EL (cell line): ENCODE results near the gene IFT25.
A peak's percentile ranks its signal among the peaks of the same experiment; 100 is the strongest.
"Not testable (repeated sequence)": the region's sequence is repeated elsewhere in the genome, so short reads cannot be mapped to it uniquely, and the experiment has no call there.

Source experiments
- DNase-seq: peaks from one replicate; pipeline ENCODE4 v3.0.0-alpha.2; 2016

The IFT25 gene

GRCh38 chr1:53881853-53882252 is 63.6 kb downstream of the IFT25 start:
- not testable (repeated sequence) for DNase-seq

GRCh38 chr1:53878492-53879105 is 66.9 kb downstream of the IFT25 start:
- peak; percentile 44 for DNase-seq

- not testable (repeated sequence) for DNase-seq
Measured at GRCh38 chr1:53875150-53875549, 70.3 kb downstream of the IFT25 start.

GRCh38 chr1:53871773-53872484 is 73.6 kb downstream of the IFT25 start:
- DNase-seq = no peak
